PFSK-1 (cell line): ENCODE results near the gene ERGIC1.

ENCODE experiments used
- FOXP2 ChIP-seq: optimal IDR thresholded peaks from 2 replicates; pipeline ENCODE3; 2011; ENCODE audit warnings: borderline replicate concordance, control low read depth, inconsistent platforms; ENCODE audit not compliant: insufficient read depth; ENCODE audit errors: extremely low read length, extremely low read depth
- POLR2AphosphoS5 ChIP-seq: IDR thresholded peaks from 2 replicates; pipeline ENCODE4 v1.6.1; 2012; ENCODE audit warnings: low read depth, mild to moderate bottlenecking, control low read depth, low read length, moderate library complexity
- REST ChIP-seq, 2 experiments: IDR thresholded peaks; 2 replicates each; pipeline versions ENCODE4 v1.6.1 to v1.8.0; 2011 to 2012; ENCODE audit warnings: low read depth in 2 of 2, low read length in 2 of 2, control low read depth in 1 of 2, inconsistent platforms in 1 of 2, mild to moderate bottlenecking in 1 of 2, moderate library complexity in 1 of 2; ENCODE audit not compliant: insufficient read depth in 1 of 2
- SIN3A ChIP-seq: IDR thresholded peaks from 2 replicates; pipeline ENCODE4 v1.6.1; 2012; ENCODE audit warnings: mild to moderate bottlenecking, low read length, moderate library complexity, borderline replicate concordance; ENCODE audit not compliant: insufficient read depth
- TAF1 ChIP-seq: IDR thresholded peaks from 2 replicates; pipeline ENCODE4 v1.6.1; 2012; ENCODE audit warnings: low read length, control low read depth, borderline replicate concordance; ENCODE audit not compliant: insufficient read depth

Gene ERGIC1

DNA sequence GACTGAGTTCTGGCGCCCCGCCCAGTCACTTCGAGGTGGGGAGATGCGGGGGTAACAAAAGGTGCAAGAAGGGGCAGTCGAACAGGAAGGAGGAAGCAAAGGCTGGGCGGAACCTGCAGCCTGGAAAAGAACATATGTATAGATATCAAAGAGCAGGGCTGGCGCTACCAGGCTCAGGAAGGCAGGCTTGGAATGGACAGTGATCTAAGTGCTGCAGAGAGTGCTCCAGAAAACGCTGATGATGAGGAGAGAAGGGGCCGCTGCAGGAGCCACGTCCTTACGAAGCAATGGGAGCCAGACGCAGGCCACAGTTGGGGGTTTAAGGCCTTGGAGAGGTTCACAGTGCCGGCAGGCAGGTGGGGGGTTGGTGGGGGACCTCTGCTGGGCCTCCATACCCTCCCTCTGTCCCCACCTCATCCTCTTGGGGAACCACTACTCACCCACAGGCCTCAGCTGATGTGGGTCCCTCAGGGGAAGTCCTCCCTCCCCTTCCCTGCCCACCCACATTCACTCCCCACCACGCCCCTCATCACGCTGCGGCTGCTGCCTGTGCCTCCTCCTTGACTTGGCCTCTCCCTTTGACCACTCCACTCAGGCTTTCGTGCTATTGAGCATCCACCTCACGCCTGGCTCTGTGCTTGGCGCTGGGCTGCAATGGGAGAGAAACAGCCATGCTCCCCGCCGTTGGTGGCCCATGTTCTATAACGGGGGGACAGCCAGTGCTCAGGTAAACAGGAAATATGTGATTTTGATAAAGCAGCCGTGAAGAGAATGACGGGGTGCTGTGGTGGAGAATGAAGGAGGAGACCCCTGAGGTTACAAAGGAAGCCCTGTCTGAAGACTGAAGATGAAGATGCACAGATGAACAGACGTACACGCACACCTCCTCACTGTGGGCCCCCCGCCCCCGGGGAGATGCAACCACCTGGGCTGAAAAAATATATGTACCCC lies 84.6 kb downstream of the ERGIC1 start:
- no peak for TF ChIP-seq POLR2AphosphoS5
- no peak for TF ChIP-seq REST (IDR thresholded peaks at IDR 0.05; ENCODE audit: insufficient read depth in 1 of 2, low read depth in 2 of 2, low read length in 2 of 2)
- TF ChIP-seq TAF1: no peak
- TF ChIP-seq SIN3A: no peak
- TF ChIP-seq FOXP2: no peak

DNA sequence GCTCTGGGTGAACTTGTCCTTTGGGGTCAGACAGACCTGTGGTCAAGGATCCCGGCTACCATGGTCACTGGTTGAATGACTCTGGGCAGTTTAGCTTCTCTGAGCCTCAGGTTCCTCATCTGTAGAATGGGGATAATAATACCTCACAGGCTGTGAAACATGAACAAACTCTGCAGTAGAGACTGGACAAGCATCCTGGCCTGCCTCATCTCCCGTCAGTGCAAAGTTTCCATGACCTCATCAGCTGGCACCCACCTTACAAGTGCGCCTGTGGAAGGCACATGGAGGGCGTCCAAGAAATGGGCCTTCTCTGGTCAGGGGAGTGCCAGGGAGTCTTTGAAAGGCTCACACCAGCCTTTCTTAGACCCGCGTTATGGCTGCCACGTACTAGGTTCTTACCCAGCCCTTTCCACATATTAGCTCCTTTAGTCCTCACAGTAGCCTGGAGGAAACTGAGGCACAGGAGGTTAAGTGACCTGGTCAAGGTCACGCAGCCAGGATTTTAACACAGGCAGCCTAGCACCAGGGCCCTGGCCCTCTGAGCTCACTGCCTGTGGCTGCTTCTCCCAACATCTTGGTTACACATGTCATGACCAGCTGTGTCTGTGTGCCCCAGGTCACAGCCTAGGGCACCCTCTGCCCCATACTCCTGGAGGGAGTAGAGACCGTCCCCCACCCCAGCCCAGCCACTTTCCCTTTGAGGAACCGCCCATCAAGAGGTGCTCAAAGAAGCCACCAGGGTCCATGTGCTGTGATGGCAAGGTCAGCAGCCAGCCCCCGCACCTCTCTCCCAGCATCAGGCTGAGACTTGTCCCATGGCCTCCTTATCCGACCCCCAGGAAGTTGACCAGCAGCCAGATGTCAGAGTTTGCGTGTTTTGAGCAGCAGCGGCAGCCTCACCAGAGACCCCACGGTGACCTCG lies 85.7 kb downstream of the ERGIC1 start:
- TF ChIP-seq REST (IDR thresholded peaks at IDR 0.05; ENCODE audit: insufficient read depth in 1 of 2, low read depth in 2 of 2, low read length in 2 of 2): no peak
- no peak for TF ChIP-seq FOXP2
- no peak for TF ChIP-seq TAF1
- TF ChIP-seq SIN3A: no peak; the same call in 1 of the 2 replicates
- no peak for TF ChIP-seq POLR2AphosphoS5

DNA sequence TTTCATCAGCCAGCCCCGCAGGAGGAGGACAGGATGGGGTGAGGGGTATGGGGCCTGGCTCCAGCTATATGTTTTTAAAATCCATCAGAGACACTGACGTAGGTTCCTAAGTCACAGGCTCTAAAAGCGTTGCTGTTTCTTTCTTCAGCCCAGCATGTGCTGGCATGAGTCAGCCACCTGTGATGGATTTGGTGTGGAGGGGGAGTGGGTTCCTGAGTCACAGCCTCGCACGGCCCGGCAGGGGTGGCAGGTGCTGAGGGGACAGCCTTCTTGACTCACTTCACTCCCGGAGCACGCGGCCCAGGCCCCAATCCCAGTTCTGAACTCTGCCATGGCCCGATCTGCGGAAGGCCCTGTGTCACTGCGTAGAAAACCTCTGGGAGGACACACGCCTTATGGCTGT lies 86.4 kb downstream of the ERGIC1 start:
- TF ChIP-seq REST (IDR thresholded peaks at IDR 0.05; ENCODE audit: insufficient read depth in 1 of 2, low read depth in 2 of 2, low read length in 2 of 2): 0 out of 4 replicates have a peak, but pooled peaks of 1 of the 2 experiments have one; percentile 2
- no peak for TF ChIP-seq TAF1
- peak; percentile 20; the same call in 1 of the 2 replicates for TF ChIP-seq SIN3A

GRCh38 chr5:172920995-172921394 lies 86.9 kb downstream of the ERGIC1 start:
- TF ChIP-seq REST (IDR thresholded peaks at IDR 0.05; ENCODE audit: insufficient read depth in 1 of 2, low read depth in 2 of 2, low read length in 2 of 2) (no peak), FOXP2 (no peak), SIN3A (no peak), POLR2AphosphoS5 (no peak), TAF1 (no peak)
